AG04450 (cell line): Measurements from ENCODE around the gene CYGB. TPM values are rescaled to one million over a fixed set of nuclear protein-coding genes. Genes with fewer than 3 reads are reported as not detected.

Source experiments
- CTCF ChIA-PET: fragments of 300-600, 350-600 bp; formaldehyde crosslinking; extraction: SDS; loops from one replicate; lab custom pipeline; 2022; ENCODE audit warnings: antibody characterized with exemption, inconsistent platforms; lab: Charles Lee
- POLR2A ChIA-PET: fragments of 350-600 bp; formaldehyde crosslinking; extraction: SDS; loops from one replicate; lab custom pipeline; 2021; ENCODE audit warnings: antibody characterized with exemption, inconsistent platforms; lab: Yijun Ruan, JAX
- DNase-seq: peaks from one replicate; pipeline ENCODE4 v3.0.0-alpha.2; 2011; ENCODE audit warnings: low read depth, low spot score
- H3K27ac ChIP-seq: one replicate; pipeline ENCODE4 v1.5.1; 2012; ENCODE audit warnings: low read depth, low read length, control low read depth
- H3K27me3 ChIP-seq: one replicate; pipeline ENCODE4 v1.6.0; 2012; ENCODE audit warnings: low read length; ENCODE audit not compliant: control insufficient read depth, insufficient read depth
- H3K4me3 ChIP-seq: 2 replicates; pipeline ENCODE4 v1.5.1; 2011; ENCODE audit warnings: mild to moderate bottlenecking, low read depth, low read length, control low read depth
- H3K9me3 ChIP-seq: 2 replicates; pipeline ENCODE4 v1.5.1; 2012; ENCODE audit warnings: low read length; ENCODE audit not compliant: control insufficient read depth, insufficient read depth
- CTCF ChIP-seq: IDR thresholded peaks from 2 replicates; pipeline ENCODE4 v1.5.1; 2011; ENCODE audit warnings: low read depth, low read length, control low read depth, inconsistent platforms
- polyA plus RNA-seq: library from polyadenylated mRNA; depleted of rRNA; stranded (reverse); fragments of >200 nt; gene quantifications from 2 replicates; pipeline ENCODE4 v1.2.3, GENCODE V29; 2011

Gene CYGB
- polyA plus RNA-seq, 1 experiment: 7.4 TPM

- no peak for TF ChIP-seq CTCF
- H3K4me3 ChIP-seq: peak overlapping the region; percentile 55
- peaks cover 2% of the 10 kb centered on the region; the same call in 1 of the 2 replicates for H3K9me3 ChIP-seq
- H3K27me3 ChIP-seq: peaks cover 34% of the 10 kb centered on the region
- no peak overlapping the region for H3K27ac ChIP-seq
- DNase-seq: no peak
- POLR2A ChIA-PET: interaction anchor here (0.6 to 1.8 kb wide), 2 partner anchors 17 to 84 kb away, joined by 5 to 7 read pairs; no protein-coding TSS in a partner anchor
- CTCF ChIA-PET: interaction anchor here (0.6 kb wide), 1 partner anchor 39 kb away, joined by 3 read pairs; no protein-coding TSS in a partner anchor
Observed at GRCh38 chr17:76584427-76585032, 47.0 kb upstream of the CYGB start.

GRCh38 chr17:76582660-76583059 is 45.2 kb upstream of the CYGB start:
- CTCF ChIA-PET: interaction anchor here (1.0 kb wide), 1 partner anchor 42 kb away, joined by 3 read pairs; no protein-coding TSS in a partner anchor
- no peak overlapping the region for H3K4me3 ChIP-seq
- no peaks in the 10 kb centered on the region; the same call in 1 of the 2 replicates for H3K9me3 ChIP-seq
- TF ChIP-seq CTCF: no peak
- H3K27me3 ChIP-seq: peaks cover 23% of the 10 kb centered on the region
- H3K27ac ChIP-seq: no peak overlapping the region
- no peak for DNase-seq
- POLR2A ChIA-PET: interaction anchor here (1.6 kb wide), 1 partner anchor 16 kb away, joined by 3 read pairs; no protein-coding TSS in a partner anchor

GRCh38 chr17:76581515-76581914 is 44.0 kb upstream of the CYGB start:
- no peak for TF ChIP-seq CTCF
- CTCF ChIA-PET: no interaction called here
- no peak overlapping the region for H3K27ac ChIP-seq
- H3K4me3 ChIP-seq: no peak overlapping the region
- peaks cover 16% of the 10 kb centered on the region for H3K27me3 ChIP-seq
- DNase-seq: no peak
- POLR2A ChIA-PET: interaction anchor here (0.5 to 1.6 kb wide), 3 partner anchors 8 to 14 kb away, joined by 3 to 7 read pairs (median 3); no protein-coding TSS in a partner anchor
- H3K9me3 ChIP-seq: no peaks in the 10 kb centered on the region; the same call in 1 of the 2 replicates

- Histone ChIP-seq H3K27me3 (peaks cover 3% of the 10 kb centered on the region), H3K4me3 (no peak overlapping the region), H3K9me3 (no peaks in the 10 kb centered on the region), H3K27ac (no peak overlapping the region)
- no peak for TF ChIP-seq CTCF
- ChIA-PET CTCF (interaction anchor here (1.2 to 2.3 kb wide), 2 partner anchors 45 kb away, joined by 5 to 12 read pairs; no protein-coding TSS in a partner anchor), POLR2A (no interaction called here)
- no peak for DNase-seq
Observed at GRCh38 chr17:76579281-76579680, 41.8 kb upstream of the CYGB start.

- CTCF ChIA-PET: interaction anchor here (0.9 to 2.3 kb wide), 2 partner anchors 46 to 55 kb away, joined by 3 to 12 read pairs; no protein-coding TSS in a partner anchor
- no peak for DNase-seq
- H3K9me3 ChIP-seq: no peaks in the 10 kb centered on the region
- no peak for TF ChIP-seq CTCF
- H3K27ac ChIP-seq: no peak overlapping the region
- H3K4me3 ChIP-seq: no peak overlapping the region
- peaks cover 3% of the 10 kb centered on the region for H3K27me3 ChIP-seq
- POLR2A ChIA-PET: no interaction called here
Observed at GRCh38 chr17:76578376-76578775, 40.9 kb upstream of the CYGB start.
